Stimulated activated naive CD8-positive, alpha-beta T cell treated with anti-CD3 and anti-CD28 coated beads, Interleukin-15, Interleukin-2, amounts not matched to agents 100 ng/mL and 50 ng/mL, for 24 hours (primary cell): ENCODE results near the gene RORB.

Experiments
- H3K27ac Mint-ChIP-seq: one replicate; pipeline ENCODE4 v1.8.0; 2021; ENCODE audit warnings: mild to moderate bottlenecking, mixed read lengths
- H3K27me3 Mint-ChIP-seq: one replicate; pipeline ENCODE4 v1.8.0; 2021; ENCODE audit warnings: mixed read lengths
- H3K36me3 Mint-ChIP-seq: one replicate; pipeline ENCODE4 v1.8.0; 2021; ENCODE audit warnings: low read depth, mixed read lengths
- H3K4me1 Mint-ChIP-seq: one replicate; pipeline ENCODE4 v1.8.0; 2021; ENCODE audit warnings: low read depth, mixed read lengths
- H3K4me3 Mint-ChIP-seq: one replicate; pipeline ENCODE4 v1.8.0; 2021; ENCODE audit warnings: mild to moderate bottlenecking, mixed read lengths
- H3K9me3 Mint-ChIP-seq: one replicate; pipeline ENCODE4 v1.8.0; 2021; ENCODE audit warnings: mixed read lengths

RORB gene

GRCh38 chr9:74609671-74610405, 112.7 kb downstream of the RORB start:
- H3K4me3 Mint-ChIP-seq: no peak overlapping the region
- no peaks in the 10 kb centered on the region for H3K4me1 Mint-ChIP-seq

GRCh38 chr9:74610523-74611061, 113.5 kb downstream of the RORB start:
- no peak overlapping the region for H3K4me3 Mint-ChIP-seq
- no peaks in the 10 kb centered on the region for H3K4me1 Mint-ChIP-seq

More at GRCh38 chr9:74609671-74610405, 112.7 kb downstream of the RORB start:
- Mint-ChIP-seq H3K36me3 (no peaks in the 10 kb centered on the region), H3K27ac (no peak overlapping the region), H3K27me3 (no peaks in the 10 kb centered on the region), H3K9me3 (no peaks in the 10 kb centered on the region)

GRCh38 chr9:74630228-74630627, 133.1 kb downstream of the RORB start:
- peaks cover 4% of the 10 kb centered on the region for H3K27me3 Mint-ChIP-seq
- H3K36me3 Mint-ChIP-seq: no peaks in the 10 kb centered on the region
- no peak overlapping the region for H3K4me3 Mint-ChIP-seq
- H3K27ac Mint-ChIP-seq: no peak overlapping the region
- H3K9me3 Mint-ChIP-seq: no peaks in the 10 kb centered on the region
- no peaks in the 10 kb centered on the region for H3K4me1 Mint-ChIP-seq

More at GRCh38 chr9:74610523-74611061, 113.5 kb downstream of the RORB start:
- Mint-ChIP-seq H3K36me3 (no peaks in the 10 kb centered on the region), H3K27me3 (no peaks in the 10 kb centered on the region), H3K27ac (no peak overlapping the region), H3K9me3 (no peaks in the 10 kb centered on the region)

GRCh38 chr9:74639112-74639511, 142.0 kb downstream of the RORB start:
- Mint-ChIP-seq H3K9me3 (no peaks in the 10 kb centered on the region), H3K36me3 (no peaks in the 10 kb centered on the region), H3K27ac (no peak overlapping the region), H3K27me3 (peaks cover 3% of the 10 kb centered on the region), H3K4me3 (no peak overlapping the region), H3K4me1 (no peaks in the 10 kb centered on the region)

- H3K27ac Mint-ChIP-seq: no peak overlapping the region
- no peaks in the 10 kb centered on the region for H3K36me3 Mint-ChIP-seq
Observed at GRCh38 chr9:74642376-74642775, 145.2 kb downstream of the RORB start.

GRCh38 chr9:74643303-74643923, 146.3 kb downstream of the RORB start:
- H3K36me3 Mint-ChIP-seq: no peaks in the 10 kb centered on the region
- peaks cover 14% of the 10 kb centered on the region for H3K27me3 Mint-ChIP-seq
- H3K27ac Mint-ChIP-seq: no peak overlapping the region
- no peaks in the 10 kb centered on the region for H3K9me3 Mint-ChIP-seq
- no peaks in the 10 kb centered on the region for H3K4me1 Mint-ChIP-seq
- H3K4me3 Mint-ChIP-seq: no peak overlapping the region

More at GRCh38 chr9:74642376-74642775, 145.2 kb downstream of the RORB start:
- Mint-ChIP-seq H3K9me3 (no peaks in the 10 kb centered on the region), H3K4me3 (no peak overlapping the region), H3K27me3 (peaks cover 12% of the 10 kb centered on the region), H3K4me1 (no peaks in the 10 kb centered on the region)

- Mint-ChIP-seq H3K9me3 (no peaks in the 10 kb centered on the region), H3K27me3 (peaks cover 14% of the 10 kb centered on the region), H3K27ac (no peak overlapping the region), H3K4me1 (no peaks in the 10 kb centered on the region), H3K36me3 (no peaks in the 10 kb centered on the region), H3K4me3 (no peak overlapping the region)
Observed at GRCh38 chr9:74644023-74644422, 146.9 kb downstream of the RORB start.

- no peaks in the 10 kb centered on the region for H3K4me1 Mint-ChIP-seq
- no peaks in the 10 kb centered on the region for H3K36me3 Mint-ChIP-seq
- no peak overlapping the region for H3K4me3 Mint-ChIP-seq
- no peak overlapping the region for H3K27ac Mint-ChIP-seq
- H3K27me3 Mint-ChIP-seq: peaks cover 14% of the 10 kb centered on the region
- no peaks in the 10 kb centered on the region for H3K9me3 Mint-ChIP-seq
Observed at GRCh38 chr9:74645007-74645639, 148.0 kb downstream of the RORB start.

- no peak overlapping the region for H3K4me3 Mint-ChIP-seq
- no peaks in the 10 kb centered on the region for H3K9me3 Mint-ChIP-seq
- H3K27ac Mint-ChIP-seq: no peak overlapping the region
- peaks cover 10% of the 10 kb centered on the region for H3K27me3 Mint-ChIP-seq
- H3K4me1 Mint-ChIP-seq: no peaks in the 10 kb centered on the region
- no peaks in the 10 kb centered on the region for H3K36me3 Mint-ChIP-seq
Observed at GRCh38 chr9:74653410-74654080, 156.4 kb downstream of the RORB start.

GRCh38 chr9:74662674-74663073, 165.5 kb downstream of the RORB start:
- no peaks in the 10 kb centered on the region for H3K4me1 Mint-ChIP-seq
- H3K4me3 Mint-ChIP-seq: no peak overlapping the region
- no peaks in the 10 kb centered on the region for H3K9me3 Mint-ChIP-seq
- H3K27ac Mint-ChIP-seq: no peak overlapping the region
- H3K27me3 Mint-ChIP-seq: no peaks in the 10 kb centered on the region
- H3K36me3 Mint-ChIP-seq: no peaks in the 10 kb centered on the region

GRCh38 chr9:74663439-74663838, 166.3 kb downstream of the RORB start:
- H3K36me3 Mint-ChIP-seq: no peaks in the 10 kb centered on the region
- no peaks in the 10 kb centered on the region for H3K4me1 Mint-ChIP-seq
- H3K27ac Mint-ChIP-seq: no peak overlapping the region
- no peaks in the 10 kb centered on the region for H3K9me3 Mint-ChIP-seq
- no peak overlapping the region for H3K4me3 Mint-ChIP-seq
- no peaks in the 10 kb centered on the region for H3K27me3 Mint-ChIP-seq

- H3K4me3 Mint-ChIP-seq: no peak overlapping the region
- H3K27me3 Mint-ChIP-seq: no peaks in the 10 kb centered on the region
- no peak overlapping the region for H3K27ac Mint-ChIP-seq
- H3K36me3 Mint-ChIP-seq: no peaks in the 10 kb centered on the region
- no peaks in the 10 kb centered on the region for H3K4me1 Mint-ChIP-seq
- H3K9me3 Mint-ChIP-seq: no peaks in the 10 kb centered on the region
Observed at GRCh38 chr9:74666625-74667316, 169.6 kb downstream of the RORB start.

GRCh38 chr9:74672237-74672636, 175.1 kb downstream of the RORB start:
- H3K27ac Mint-ChIP-seq: no peak overlapping the region
- no peaks in the 10 kb centered on the region for H3K36me3 Mint-ChIP-seq
- H3K4me1 Mint-ChIP-seq: no peaks in the 10 kb centered on the region
- no peak overlapping the region for H3K4me3 Mint-ChIP-seq
- H3K9me3 Mint-ChIP-seq: no peaks in the 10 kb centered on the region
- peaks cover 6% of the 10 kb centered on the region for H3K27me3 Mint-ChIP-seq

GRCh38 chr9:74674077-74674476, 176.9 kb downstream of the RORB start:
- no peaks in the 10 kb centered on the region for H3K36me3 Mint-ChIP-seq
- no peaks in the 10 kb centered on the region for H3K4me1 Mint-ChIP-seq
- no peak overlapping the region for H3K4me3 Mint-ChIP-seq
- H3K27ac Mint-ChIP-seq: no peak overlapping the region
- peaks cover 6% of the 10 kb centered on the region for H3K27me3 Mint-ChIP-seq
- no peaks in the 10 kb centered on the region for H3K9me3 Mint-ChIP-seq
